DMS 273 (cell line): ENCODE results near the gene PCBP4.

Experiments
- DNase-seq: peaks from one replicate; lab custom pipeline; 2025; ENCODE audit not compliant: unreplicated experiment; lab: John Stamatoyannopoulos, UW

The PCBP4 gene

DNA sequence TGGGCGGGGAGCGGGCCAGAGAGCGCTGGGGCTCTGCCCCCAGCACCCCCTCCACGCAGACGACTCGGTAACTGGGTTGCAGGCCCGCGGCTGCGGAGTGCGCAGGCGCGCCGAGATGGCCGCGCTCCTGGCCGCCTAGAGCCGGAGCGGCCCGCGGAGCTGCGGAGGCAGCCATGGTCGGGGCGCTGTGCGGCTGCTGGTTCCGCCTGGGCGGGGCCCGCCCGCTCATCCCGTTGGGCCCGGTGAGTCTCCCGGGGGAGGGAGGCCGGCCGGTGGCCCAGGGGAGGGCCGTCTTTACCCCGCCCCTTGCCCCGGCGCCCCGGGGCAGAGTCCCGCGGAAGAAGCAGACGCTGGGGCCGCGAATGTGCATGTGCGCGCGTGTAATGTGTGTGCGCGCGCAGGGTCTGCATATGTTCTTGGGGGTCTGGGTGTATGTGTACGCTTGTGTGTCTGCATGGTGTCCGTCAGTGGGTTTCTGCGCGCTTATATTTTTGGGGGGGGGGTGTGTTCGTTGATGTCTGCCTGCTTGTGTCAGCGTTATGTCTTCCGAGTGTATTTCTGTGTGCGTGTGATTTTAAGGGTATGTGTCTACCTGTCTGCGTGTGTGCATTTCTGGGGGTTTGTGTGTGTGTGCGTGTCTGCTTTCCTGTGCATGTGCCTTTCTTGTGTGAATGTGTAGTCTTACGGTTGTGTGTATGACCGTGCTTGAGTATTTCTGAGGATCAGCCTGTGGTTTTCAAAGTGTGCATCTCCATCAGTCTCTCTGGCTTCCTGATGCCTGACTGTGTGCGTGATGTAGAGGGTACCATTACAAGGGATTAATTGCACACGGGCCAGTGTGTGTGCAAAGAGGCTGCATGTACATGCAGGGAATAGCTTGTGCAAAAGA lies 8.0 kb upstream of the PCBP4 start, which contains the start of gene ABHD14A:
Gene ABHD14A (plus strand): TSS at position 102 of the 889 bp plus-strand sequence. CDS start 72 bp downstream, at position 174.
- peak; percentile 83 for DNase-seq

GRCh38 chr3:51974277-51974962 lies 7.2 kb upstream of the PCBP4 start:
- DNase-seq, result no peak

- no peak for DNase-seq
These were observed 4.1 kb upstream of the PCBP4 start for GRCh38 chr3:51971350-51971749.

GRCh38 chr3:51970606-51971300 lies 3.5 kb upstream of the PCBP4 start:
- DNase-seq, result peak; percentile 71

DNA sequence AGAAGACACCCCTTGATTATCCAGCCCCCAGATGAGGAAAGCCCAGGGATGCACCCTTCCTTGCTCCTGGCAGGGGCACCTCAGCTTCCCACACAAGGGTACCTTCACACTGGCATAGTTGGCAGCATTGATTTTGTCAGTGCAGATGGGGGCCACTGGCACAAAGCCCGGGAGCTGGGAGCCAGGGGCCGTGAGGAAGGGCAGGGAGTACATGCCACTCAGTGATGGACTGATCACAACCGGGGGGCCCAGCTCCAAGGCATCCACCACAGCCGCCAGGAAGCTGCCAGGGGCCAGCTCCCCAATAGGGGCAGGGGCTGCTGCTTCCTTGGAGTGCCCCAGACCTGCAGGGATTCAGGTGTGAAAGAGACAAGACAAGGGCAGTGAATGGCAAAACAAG lies 2.6 kb upstream of the PCBP4 start:
- peak; percentile 57 for DNase-seq

DNA sequence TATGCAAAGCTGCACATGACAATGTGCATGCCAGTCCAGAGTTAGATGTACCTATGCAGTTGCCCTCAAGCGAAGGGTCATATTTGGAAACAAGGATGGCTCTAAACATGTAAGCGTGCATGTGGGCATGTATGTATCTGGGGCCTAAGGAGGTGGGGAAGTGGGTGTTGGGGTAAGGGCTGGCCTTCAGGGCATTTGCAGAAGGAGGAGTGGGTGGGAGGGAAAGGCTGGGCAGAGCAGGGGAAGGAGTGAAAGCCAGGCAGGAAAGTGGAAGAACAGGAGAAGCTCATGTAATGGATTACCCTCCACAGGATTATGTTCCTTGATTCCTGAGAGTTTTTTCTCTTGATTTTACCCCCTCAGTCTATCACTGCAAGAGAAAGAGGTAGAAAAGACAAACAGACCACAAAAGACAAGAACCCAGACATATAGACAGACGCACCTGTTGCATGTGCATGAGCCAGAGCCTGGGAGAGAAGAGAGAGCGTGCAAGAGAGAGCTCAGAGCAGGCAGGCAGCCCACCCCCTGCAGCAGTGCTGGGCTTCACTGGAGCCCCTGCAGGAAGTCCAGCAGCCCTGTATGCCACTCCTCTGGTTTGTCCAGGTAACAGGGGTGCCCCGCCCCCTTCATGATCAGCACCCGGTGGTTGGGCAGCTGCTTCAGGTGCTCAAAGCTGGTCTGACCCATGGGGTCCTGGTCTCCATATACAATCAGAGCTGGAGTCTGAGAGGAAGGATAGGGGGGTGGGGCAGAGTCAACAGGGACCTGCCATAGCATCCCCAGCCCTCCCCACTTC lies 1.8 kb upstream of the PCBP4 start:
- no peak for DNase-seq

GRCh38 chr3:51968170-51968775 lies 1.0 kb upstream of the PCBP4 start:
- peak; percentile 86 for DNase-seq

GRCh38 chr3:51966922-51967383 lies 301 bp downstream of the PCBP4 start:
- DNase-seq, result peak; percentile 52

- DNase-seq, result no peak
These were observed 768 bp downstream of the PCBP4 start for GRCh38 chr3:51966486-51966885.

DNA sequence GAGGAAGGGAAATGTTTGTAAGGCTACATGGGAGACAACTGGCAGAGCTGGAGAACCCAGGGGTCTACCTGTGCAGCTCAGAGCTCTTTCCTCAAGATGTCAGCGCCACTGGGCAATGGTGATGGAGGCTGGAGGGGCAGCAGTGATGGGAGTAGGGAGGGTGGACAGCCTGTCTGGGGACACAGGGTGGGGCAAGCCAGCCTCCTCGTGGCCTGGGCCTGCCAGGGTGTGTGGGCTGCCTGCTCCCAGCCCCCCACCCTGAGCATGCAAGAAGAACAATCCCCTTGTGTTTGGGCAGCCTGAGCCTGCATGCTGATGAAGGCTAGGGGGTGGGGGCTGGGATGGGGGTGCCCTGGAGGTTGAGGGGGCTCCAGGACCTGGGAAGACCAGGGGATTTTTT lies 1.2 kb downstream of the PCBP4 start:
- no peak for DNase-seq

DNA sequence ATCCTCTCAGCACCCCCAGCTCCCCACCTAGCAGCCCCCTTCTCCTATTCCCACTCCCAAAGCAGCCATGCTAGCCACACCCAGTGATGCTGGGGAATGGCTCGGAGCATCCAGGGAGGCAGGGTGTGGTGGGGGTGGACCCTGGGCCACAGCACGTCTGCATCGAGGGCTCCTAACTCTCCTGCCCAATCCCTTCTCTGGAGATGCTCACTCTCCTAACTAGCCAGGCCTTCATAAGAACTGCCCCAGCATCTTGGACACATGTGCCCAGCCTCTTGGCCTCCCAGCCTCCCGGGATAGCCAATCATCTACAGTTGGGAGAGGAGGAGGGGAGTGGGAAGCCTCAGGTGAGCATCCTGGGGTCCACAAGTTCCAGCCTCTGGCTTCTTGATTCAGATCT lies 2.7 kb downstream of the PCBP4 start:
- DNase-seq, result no peak

DNA sequence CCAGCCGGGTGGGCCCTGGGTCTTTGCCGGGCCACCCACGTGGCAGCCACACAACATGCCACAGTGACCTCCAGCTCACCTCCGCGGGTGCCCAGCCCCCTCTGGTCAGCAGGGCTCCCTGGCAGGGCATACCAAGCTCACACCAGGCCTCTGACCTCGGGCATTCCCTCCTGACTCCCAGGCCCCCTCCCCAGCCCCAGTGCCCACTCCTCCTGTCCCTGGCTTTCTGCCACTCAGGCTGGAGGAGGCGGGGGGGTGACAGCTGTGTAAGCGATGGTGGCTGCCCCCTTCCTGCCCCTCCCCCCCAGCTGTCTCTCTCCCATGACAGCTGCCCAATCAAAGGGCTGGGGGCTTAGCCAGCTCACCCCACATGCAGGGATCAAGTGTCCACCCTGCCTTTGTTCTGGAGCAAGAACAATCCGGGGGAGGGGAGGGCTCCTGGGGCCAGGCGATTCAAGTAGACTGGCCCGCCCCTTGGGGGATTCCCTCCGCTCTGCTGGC lies 3.3 kb downstream of the PCBP4 start:
- DNase-seq, result peak; percentile 63

DNA sequence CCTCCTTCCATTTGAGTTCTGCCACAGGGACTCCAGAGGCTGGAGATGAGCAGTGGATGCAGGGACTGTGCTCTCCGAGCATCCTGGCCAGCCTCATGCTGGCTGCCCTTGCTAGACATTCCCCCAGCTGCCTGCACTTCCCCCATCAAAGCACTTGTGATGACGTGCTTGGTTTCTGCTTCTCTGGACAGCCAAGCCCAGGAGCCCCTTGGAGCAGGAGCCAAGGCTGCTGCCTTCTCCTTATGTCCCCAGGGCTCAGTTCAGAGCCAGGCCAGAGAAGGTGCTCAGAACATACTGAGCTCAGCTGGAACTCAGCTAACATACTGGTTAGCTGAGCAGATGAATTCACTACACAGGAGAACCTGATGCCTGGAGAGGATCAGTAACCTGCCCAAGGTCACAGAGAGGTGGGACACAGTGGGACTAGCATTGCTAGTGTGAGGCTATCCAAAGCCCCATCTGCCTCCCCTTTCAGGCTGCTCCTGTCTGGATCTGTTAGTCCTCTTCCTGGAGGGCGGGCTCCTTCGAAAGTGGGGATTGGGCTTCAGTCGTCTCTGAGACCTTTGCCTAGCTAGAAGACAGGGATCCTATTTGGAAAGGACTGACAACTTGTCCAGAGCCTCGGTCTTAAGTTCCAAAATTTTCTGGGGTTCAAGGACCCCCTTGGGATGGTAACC lies 4.3 kb downstream of the PCBP4 start:
- peak; percentile 56 for DNase-seq

DNA sequence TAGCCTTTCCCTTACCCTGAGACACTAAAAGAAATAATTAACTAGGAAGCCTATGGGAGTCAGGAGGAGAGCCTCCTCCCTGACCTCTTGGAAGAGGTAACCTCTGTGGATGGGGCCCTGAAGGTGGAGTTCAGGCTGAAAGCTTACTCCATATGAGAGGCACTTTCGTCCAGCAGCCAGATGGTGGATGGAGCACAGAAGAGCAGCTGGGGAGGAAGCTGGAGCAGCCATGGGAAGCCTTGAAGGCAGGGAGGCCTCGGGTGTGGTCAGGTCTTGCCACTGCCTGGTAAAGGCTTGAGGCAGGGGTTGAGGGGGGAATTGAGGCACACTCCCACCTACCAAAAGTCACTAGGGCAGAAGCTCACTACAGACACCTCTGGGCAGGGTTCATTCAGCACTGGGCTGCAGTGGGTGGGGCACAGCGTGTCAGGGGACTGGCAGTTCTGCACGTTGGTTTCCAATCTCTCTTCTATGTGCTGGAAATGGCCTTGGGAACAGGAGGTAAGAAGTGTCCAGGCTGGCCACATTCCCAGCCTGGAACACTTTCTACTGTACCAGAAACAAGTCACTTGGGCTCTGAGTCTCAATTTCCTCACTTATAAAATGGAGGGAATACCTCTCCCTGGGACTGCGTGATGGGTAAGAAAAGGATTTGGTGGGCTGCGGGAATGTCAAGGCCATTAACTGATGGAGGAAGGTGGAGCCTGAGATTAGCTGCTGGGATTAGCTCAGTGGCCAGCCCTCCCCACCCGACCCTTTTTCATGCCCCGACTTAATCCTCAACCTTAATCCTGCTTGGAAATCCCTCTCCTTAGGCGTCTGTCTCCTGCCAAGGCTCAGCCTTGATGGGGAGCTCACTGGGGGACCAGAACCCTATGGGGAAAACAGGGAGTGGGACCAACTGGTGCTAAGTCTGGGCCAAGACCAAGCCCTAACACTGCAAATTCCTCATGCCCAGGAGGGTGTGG lies 5.4 kb downstream of the PCBP4 start:
- DNase-seq, result peak; percentile 53

GRCh38 chr3:51961011-51961410 lies 6.2 kb downstream of the PCBP4 start:
- no peak for DNase-seq

- no peak for DNase-seq
These were observed 6.9 kb downstream of the PCBP4 start for GRCh38 chr3:51960386-51960785.

GRCh38 chr3:51959651-51960050 lies 7.6 kb downstream of the PCBP4 start:
- DNase-seq, result no peak
